GM12892 (cell line): ENCODE data around the gene TEX26.
"Not testable (repeated sequence)": the region's sequence is repeated elsewhere in the genome, so short reads cannot be mapped to it uniquely, and the experiment has no call there.

ENCODE experiments used
- DNase-seq: peaks from one replicate; pipeline ENCODE4 v3.0.0; 2011; ENCODE audit not compliant: insufficient read length
- FAIRE-seq: peaks from 2 replicates; lab custom pipeline; 2011; peaks lifted over from hg19 to GRCh38; lab: Jason Lieb, UNC
- POLR2A ChIP-seq: IDR thresholded peaks from 2 replicates; pipeline ENCODE4 v1.6.1; 2011; ENCODE audit warnings: low read depth, low read length, control low read depth
- POLR2AphosphoS5 ChIP-seq: IDR thresholded peaks from 2 replicates; pipeline ENCODE4 v1.6.1; 2011; ENCODE audit warnings: low read depth, low read length, control low read depth
- TAF1 ChIP-seq: IDR thresholded peaks from 2 replicates; pipeline ENCODE4 v1.6.1; 2011; ENCODE audit warnings: low read depth, mild to moderate bottlenecking, control low read depth, low read length, borderline replicate concordance

The TEX26 gene

DNA sequence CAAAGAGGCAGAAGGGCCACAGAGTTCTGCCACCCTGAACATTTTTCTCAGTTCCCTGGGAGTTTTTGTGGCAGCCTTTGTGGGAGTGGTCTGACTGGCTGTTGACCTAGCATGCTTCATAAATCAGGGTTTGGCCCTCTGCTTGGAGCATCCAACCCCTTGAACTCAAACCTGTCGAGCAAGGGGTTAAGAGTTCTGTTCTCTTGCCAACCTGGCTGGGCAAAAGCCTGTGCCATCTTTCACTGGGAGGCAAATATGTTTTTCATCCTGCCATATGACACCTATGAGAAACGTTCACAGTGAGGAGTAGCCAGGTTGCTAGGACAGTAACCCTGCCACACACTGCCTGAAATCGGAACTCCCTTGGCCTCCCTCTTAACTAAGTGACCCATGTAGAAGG lies 7.7 kb upstream of the TEX26 start:
- TF ChIP-seq TAF1 (no peak), POLR2A (no peak), POLR2AphosphoS5 (no peak)
- no peak for FAIRE-seq

DNA sequence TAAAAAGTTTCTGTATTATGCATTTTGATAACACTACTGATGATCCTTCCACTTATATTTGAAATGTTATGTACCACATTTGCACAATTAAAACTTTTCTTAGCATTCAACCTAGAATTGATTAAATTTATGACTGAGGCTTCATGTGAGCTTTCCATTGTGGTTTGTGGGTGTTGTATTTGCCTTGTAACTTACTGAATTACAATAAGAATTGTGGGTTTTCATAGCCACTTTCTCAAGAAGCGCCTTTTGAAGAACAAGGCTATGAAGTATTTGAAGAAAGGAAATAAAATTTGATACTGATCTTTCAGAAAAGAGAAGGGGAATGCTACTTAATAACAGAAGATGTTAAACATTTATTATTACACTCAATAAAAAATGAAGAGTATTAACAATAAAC lies 7.0 kb upstream of the TEX26 start:
- FAIRE-seq: no peak
- DNase-seq: no peak
- TF ChIP-seq TAF1: no peak
- TF ChIP-seq POLR2AphosphoS5: no peak
- no peak for TF ChIP-seq POLR2A

More for the DNA sequence above, 7.7 kb upstream of the TEX26 start:
- no peak for DNase-seq

DNA sequence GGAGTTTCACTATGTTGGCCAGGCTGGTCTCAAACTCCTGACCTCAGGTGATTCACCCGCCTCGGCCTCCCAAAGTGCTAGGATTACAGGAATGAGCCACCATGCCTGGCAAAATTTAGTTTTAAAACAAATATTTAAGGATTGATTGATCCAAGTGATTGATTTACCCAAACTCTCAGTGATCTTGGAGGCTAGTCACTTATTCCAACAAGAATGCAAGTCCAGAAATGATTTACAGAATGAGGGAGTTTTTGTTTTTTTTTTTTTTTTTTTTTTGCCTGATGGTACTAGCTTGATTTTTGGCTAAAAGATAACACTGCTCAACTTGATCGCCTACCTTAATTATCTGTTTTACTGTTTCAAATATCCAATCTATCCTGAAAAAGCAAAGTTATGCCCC lies 5.7 kb upstream of the TEX26 start:
- FAIRE-seq (no peak), DNase-seq (no peak)
- TF ChIP-seq POLR2AphosphoS5 (no peak), TAF1 (no peak), POLR2A (no peak)

DNA sequence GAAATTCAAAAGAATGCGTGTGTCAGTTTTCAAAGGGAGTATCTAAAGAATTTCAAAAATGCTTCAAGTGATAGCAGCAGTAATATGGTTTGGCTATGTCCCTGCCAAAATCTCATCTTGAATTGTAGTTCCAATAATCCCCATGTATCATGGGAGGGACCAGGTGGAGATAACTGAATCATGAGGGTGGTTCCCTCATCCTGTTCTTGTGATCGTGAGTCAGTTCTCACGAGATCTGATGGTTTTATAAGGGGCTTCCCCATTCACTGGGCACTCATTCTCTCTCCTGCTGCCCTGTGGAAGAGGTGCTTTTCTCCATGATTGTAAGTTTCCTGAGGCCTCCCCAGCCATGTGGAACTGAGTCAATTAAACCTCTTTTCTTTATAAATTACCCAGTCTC lies 5.3 kb upstream of the TEX26 start:
- DNase-seq: not testable (repeated sequence)

DNA sequence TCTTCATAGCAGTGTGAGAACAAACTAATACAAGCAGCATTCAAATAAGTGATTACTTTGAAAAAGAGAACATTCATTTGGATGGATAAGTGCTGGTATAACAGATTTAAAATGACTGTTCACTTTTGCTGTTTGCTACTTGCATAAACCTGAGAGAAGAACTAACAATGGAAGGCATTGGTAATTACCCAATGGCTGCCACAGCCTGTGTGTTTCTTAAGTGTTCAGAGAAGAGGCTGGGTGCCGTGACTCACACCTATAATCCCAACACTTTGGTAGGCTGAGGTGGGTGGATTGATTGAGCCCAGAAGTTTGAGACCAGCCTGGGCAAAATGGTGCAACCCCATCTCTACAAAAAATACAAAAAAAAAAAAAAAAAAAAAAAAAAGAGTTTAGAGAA lies 4.9 kb upstream of the TEX26 start:
- FAIRE-seq (no peak), DNase-seq (no peak)
- TF ChIP-seq POLR2AphosphoS5: no peak
- no peak for TF ChIP-seq POLR2A
- no peak for TF ChIP-seq TAF1

More for the DNA sequence above, 5.3 kb upstream of the TEX26 start:
- FAIRE-seq: not testable (repeated sequence)

DNA sequence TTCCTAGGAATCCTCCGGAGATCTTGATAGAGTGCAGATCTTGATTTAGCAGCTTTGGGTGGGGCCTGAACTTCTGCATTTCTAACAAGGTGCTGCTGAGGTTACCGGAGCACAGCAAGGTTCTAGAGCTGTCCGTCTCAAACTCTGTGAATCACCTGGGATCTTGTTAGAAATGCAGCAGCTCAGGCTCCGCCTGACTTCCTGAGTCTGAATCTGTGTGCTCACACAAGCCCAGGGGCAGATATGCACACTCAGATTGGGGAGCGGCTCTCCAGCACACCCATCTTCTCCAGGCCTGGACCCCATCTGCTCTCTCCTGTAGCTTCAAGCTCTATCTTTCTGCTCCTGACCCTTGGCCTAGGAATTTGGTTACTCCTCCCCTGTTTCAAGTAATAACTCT lies 3.5 kb upstream of the TEX26 start:
- TF ChIP-seq TAF1 (no peak), POLR2AphosphoS5 (no peak), POLR2A (no peak)
- no peak for FAIRE-seq
- DNase-seq: no peak

DNA sequence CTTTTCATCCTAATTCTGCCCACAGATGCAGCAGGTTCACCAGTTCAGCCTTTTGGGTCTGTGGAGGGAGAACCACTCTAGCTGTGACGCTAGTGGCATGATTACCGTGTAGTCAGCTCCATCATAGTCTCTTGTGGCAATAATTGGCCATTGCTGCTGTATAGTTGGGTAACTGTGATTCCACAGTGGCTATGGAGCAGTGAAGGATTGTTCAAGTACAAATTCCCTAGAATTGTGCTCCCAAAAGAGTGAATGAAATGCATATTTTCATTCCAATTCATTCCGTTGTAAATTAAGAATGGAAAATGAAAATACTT lies 856 bp downstream of the TEX26 start:
- no peak for TF ChIP-seq POLR2AphosphoS5
- no peak for TF ChIP-seq POLR2A
- TF ChIP-seq TAF1: no peak
- FAIRE-seq: no peak
- DNase-seq: no peak

DNA sequence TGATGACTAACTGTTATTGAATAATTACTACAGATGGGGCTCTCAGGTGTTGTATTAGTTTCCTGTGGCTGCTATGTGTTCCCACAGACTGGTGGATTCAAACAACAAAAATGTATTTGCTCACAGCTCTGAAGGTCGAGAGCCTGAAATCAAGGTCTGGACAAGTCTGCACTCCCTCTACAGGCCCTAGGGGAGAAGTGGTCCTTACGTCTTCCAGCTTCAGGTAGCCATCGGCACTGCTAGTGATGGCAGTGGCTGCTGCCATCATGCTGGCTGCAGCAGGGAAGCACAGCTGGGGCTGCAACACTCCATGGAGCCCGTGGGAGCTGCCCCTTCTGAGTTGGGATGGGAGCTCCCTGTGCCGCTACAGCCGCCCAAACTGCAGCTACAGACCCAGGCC lies 1.9 kb downstream of the TEX26 start:
- no peak for FAIRE-seq
- TF ChIP-seq POLR2AphosphoS5: no peak
- no peak for TF ChIP-seq POLR2A
- TF ChIP-seq TAF1: no peak

DNA sequence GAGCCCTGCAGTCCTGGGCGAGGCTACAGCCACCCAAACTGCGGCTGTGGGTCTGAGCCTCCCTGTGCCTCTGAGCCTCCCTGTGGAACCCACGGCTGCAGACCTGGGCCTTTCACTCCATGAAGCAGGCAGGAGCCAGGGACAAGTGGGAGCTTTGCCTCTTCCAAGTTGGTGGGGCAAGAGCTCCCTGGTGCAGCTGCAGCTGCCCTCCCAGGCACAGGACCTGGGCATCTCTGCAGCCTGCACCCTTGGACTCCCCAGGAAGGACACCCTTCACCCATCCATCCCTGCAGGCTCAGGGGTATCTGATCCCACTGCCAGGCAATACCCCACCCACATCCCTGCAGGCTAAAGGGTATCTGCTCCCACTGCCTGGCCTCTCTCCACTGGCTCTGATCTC lies 2.3 kb downstream of the TEX26 start:
- TF ChIP-seq TAF1: no peak
- DNase-seq (no peak), FAIRE-seq (no peak)

More for the DNA sequence above, 1.9 kb downstream of the TEX26 start:
- DNase-seq: no peak

DNA sequence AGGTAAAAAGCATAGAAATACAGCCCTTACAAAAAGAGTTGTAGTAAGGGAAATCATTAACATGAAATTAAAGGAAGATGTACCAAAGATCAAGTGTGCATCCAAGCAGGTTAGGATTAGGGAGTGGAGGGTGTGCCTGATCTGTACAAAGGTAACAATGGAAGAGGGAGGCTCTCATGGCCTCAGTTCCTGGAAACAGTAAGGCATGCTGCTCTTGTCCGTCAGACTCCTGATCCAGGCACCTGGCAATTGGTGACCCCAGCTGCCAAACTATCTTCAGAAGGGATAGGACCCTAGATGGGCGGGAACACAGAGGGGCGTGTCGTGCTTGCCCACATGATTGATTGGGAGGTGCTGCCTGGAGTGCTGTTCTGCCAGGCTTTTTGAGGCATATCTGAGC lies 4.5 kb downstream of the TEX26 start:
- DNase-seq (no peak), FAIRE-seq (no peak)
- no peak for TF ChIP-seq POLR2AphosphoS5
- TF ChIP-seq TAF1: no peak
- no peak for TF ChIP-seq POLR2A

DNA sequence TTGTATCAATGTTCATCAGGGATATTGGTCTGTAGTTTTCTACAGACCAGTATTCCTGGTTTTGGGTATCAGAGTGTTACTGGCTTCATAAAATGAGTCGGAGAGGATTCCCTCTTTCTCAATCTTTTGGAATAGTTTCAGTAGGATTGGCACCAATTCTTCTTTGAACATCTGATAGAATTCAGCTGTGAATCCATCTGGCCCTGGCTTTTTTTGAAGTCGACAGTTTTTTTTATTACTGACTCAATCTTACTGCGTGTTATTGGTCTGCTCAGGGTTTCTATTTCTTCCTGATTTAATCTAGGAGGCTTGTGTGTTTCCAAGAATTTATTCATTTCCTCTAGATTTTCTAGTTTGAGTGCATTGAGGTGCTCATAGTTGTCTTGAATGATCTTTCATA lies 11.4 kb downstream of the TEX26 start:
- no peak for TF ChIP-seq POLR2A
- TF ChIP-seq TAF1: no peak
- TF ChIP-seq POLR2AphosphoS5: no peak
- no peak for DNase-seq
- FAIRE-seq: no peak

DNA sequence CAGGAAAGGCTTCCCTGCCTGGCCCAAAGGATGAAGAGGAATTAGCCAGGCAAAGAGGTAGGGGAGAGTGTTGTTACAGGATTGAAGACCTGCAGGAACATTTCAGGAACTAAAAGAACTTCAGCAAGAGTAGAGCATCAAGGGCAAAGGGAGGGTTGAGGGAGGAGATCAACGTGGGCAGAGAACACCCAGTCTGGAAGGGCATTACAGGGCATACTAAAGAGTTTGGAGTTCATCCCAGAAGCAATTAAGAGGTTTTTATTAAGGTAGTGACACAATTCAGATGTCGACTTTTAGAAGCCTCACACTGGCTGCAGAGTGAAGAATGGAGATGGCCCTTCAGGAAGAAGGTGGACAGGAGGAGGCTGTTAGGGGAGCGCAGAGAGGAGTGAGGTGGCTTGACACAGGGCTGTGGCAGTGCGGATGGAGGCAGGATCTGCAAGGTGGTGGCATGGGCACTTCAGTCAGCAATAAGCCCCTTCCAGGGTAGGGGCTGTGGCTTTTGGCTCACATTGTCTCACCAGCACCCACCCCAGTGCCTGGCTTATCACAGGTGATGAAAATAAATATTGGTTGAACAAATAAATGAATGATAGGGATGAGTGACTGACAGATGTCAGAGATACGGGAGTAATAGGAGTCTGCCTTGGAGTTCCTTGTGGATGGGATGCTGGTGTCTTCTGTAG lies 24.9 kb downstream of the TEX26 start:
- TF ChIP-seq POLR2A: no peak
- TF ChIP-seq POLR2AphosphoS5: no peak
- TF ChIP-seq TAF1: no peak
- FAIRE-seq (no peak), DNase-seq (no peak)

DNA sequence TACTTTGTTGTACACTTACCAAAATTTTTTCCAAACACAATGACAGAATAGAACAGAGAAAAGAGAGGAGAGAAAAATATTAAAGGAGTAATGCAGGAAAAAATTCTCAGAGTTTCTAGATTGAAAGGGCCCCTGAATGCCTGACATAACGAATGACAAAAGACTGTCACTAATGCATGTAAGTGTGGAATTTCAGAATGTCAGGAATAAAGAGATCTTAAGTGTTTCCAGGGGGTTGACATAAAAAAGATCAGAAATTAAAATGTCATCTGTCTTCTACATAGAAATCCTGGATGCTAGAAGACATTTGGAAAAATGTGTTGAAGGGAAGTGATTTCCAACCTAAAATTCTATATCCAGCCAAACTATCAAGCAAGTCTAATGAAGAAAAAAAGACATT lies 27.2 kb downstream of the TEX26 start:
- DNase-seq (no peak), FAIRE-seq (no peak)
- no peak for TF ChIP-seq TAF1
- no peak for TF ChIP-seq POLR2AphosphoS5
- TF ChIP-seq POLR2A: no peak
